ENCODE results near the gene CXCL3.

CXCL3 gene

DNA sequence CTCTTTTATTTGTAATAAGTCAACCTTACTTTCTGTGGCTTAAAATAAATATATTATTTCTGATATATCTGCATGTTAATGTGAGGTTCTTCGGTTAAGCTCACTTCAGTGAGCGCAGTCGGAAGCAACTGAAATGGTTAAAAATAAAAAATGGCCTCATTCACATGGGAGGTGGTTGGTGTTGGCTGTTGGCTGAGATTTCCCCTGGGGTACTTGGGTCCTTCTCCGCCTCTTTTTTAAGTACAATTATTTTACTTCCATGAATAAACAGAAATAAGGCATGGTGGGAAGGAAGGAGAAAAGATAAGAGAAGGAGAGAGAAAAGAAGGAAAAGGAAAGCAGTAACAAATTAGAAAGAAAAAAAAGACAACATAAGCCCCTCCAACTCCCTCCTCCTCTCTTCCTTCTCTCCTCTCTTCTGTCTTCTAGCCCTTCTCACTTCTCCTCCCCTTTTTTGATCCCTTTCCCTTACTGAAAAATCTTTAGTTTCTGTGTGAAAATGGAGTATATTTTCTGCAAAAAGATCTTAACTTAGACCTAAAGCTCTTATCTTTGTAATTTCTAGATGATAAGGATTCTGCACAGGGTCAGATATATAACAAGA, 19.7 kb upstream of the CXCL3 start:
- Histone ChIP-seq H3K79me2 (ENCODE audit: control insufficient read depth, low read length) (no peaks in the 10 kb centered on the region), H3K4me1 (ENCODE audit: control insufficient read depth, low read length) (0 out of 2 replicates have a peak, but pooled peaks cover 4% of the 10 kb centered on the region), H3K9me2 (replicated peaks; ENCODE audit: control insufficient read depth, low read length) (no peaks in the 10 kb centered on the region), H3K36me3 (ENCODE audit: control insufficient read depth, low read length) (no peaks in the 10 kb centered on the region), H3K27ac (ENCODE audit: low read depth, low read length) (no peak overlapping the region), H3F3A (ENCODE audit: control insufficient read depth, insufficient read depth) (no peaks in the 10 kb centered on the region), H3K4me2 (ENCODE audit: low read length) (no peak overlapping the region), H3K4me3 (ENCODE audit: low read length) (no peak overlapping the region), H3K9me3 (ENCODE audit: control insufficient read depth, insufficient read depth, low read length) (no peaks in the 10 kb centered on the region), H3K27me3 (ENCODE audit: control insufficient read depth, low read length) (no peaks in the 10 kb centered on the region), H4K20me1 (ENCODE audit: control insufficient read depth, insufficient read depth, low read depth, low read length) (no peaks in the 10 kb centered on the region)
- no peak for TF ChIP-seq EZH2phosphoT487 (IDR thresholded peaks at IDR 0.05; ENCODE audit: borderline replicate concordance, low read length)
- TF ChIP-seq, protein P1, sequence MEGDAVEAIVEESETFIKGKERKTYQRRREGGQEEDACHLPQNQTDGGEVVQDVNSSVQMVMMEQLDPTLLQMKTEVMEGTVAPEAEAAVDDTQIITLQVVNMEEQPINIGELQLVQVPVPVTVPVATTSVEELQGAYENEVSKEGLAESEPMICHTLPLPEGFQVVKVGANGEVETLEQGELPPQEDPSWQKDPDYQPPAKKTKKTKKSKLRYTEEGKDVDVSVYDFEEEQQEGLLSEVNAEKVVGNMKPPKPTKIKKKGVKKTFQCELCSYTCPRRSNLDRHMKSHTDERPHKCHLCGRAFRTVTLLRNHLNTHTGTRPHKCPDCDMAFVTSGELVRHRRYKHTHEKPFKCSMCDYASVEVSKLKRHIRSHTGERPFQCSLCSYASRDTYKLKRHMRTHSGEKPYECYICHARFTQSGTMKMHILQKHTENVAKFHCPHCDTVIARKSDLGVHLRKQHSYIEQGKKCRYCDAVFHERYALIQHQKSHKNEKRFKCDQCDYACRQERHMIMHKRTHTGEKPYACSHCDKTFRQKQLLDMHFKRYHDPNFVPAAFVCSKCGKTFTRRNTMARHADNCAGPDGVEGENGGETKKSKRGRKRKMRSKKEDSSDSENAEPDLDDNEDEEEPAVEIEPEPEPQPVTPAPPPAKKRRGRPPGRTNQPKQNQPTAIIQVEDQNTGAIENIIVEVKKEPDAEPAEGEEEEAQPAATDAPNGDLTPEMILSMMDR (IDR thresholded peaks at IDR 0.05; ENCODE audit: low read depth, low read length, poor library complexity, severe bottlenecking), result no peak

DNA sequence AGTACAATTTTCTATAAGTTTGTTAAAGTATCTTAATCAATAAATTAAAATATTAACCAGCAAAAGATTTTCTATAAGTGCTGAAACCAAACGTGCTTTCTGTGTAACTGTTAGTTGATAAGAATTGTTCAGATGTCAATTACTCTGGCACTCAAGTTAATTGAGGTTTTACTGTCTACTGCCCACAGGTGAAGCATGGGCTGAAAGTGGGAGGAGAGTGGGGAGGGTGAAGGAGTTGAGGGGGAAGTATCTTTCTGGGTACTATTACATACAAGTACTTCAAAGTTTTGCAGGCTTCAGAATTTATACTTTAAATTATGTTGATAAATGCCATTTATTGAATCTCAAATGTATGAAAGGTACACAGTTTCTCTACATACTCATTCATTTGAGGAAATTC, 19.1 kb upstream of the CXCL3 start:
- H4K20me1 ChIP-seq (ENCODE audit: control insufficient read depth, insufficient read depth, low read depth, low read length), result no peaks in the 10 kb centered on the region
- no peak overlapping the region for H3K4me2 ChIP-seq (ENCODE audit: low read length)
- TF ChIP-seq, protein P1 (IDR thresholded peaks at IDR 0.05; ENCODE audit: low read depth, low read length, poor library complexity, severe bottlenecking), result no peak
- no peaks in the 10 kb centered on the region for H3K36me3 ChIP-seq (ENCODE audit: control insufficient read depth, low read length)
- 0 out of 2 replicates have a peak, but pooled peaks cover 4% of the 10 kb centered on the region for H3K4me1 ChIP-seq (ENCODE audit: control insufficient read depth, low read length)
- H3K27me3 ChIP-seq (ENCODE audit: control insufficient read depth, low read length), result no peaks in the 10 kb centered on the region
- no peaks in the 10 kb centered on the region for H3K79me2 ChIP-seq (ENCODE audit: control insufficient read depth, low read length)
- H3K4me3 ChIP-seq (ENCODE audit: low read length), result no peak overlapping the region
- no peaks in the 10 kb centered on the region for H3F3A ChIP-seq (ENCODE audit: control insufficient read depth, insufficient read depth)
- H3K9me3 ChIP-seq (ENCODE audit: control insufficient read depth, insufficient read depth, low read length), result no peaks in the 10 kb centered on the region
- H3K9me2 ChIP-seq (replicated peaks; ENCODE audit: control insufficient read depth, low read length), result no peaks in the 10 kb centered on the region
- no peak overlapping the region for H3K27ac ChIP-seq (ENCODE audit: low read depth, low read length)

DNA sequence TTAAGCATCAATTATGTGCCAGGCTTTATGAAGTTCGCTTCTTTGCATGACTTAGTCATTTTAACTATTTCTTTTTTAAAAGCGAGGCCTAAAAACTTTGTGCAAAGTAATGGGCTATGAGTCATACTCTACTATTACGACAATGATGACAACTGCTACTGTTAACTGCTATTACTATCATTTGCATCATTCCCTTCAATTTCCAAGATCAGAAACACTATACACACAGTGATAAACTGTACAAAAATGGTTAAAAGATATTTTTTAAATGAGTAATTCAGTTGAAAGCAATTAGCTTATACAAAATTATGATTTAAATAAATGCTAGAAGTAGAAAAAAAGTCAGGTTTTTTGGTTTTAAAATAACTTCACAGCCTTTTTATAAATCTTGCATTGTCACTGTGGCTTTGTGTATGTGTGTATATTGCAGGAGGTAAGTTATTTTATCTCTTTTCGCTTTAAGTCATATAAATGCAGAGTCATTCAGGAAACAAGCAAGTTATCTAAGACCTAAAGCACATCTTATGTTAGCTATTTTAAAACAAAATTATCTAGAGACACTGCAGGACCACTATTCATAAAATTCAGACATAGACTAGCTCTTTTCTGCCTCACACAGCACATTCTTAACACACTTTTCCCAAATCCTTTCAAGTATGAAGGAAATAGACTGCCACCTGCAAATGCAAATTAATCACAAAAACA, 18.5 kb upstream of the CXCL3 start:
- Histone ChIP-seq H3F3A (ENCODE audit: control insufficient read depth, insufficient read depth) (no peaks in the 10 kb centered on the region), H3K36me3 (ENCODE audit: control insufficient read depth, low read length) (no peaks in the 10 kb centered on the region), H3K4me1 (ENCODE audit: control insufficient read depth, low read length) (0 out of 2 replicates have a peak, but pooled peaks cover 4% of the 10 kb centered on the region), H3K27ac (ENCODE audit: low read depth, low read length) (no peak overlapping the region), H3K4me2 (ENCODE audit: low read length) (no peak overlapping the region), H3K79me2 (ENCODE audit: control insufficient read depth, low read length) (no peaks in the 10 kb centered on the region), H3K27me3 (ENCODE audit: control insufficient read depth, low read length) (no peaks in the 10 kb centered on the region), H3K9me2 (replicated peaks; ENCODE audit: control insufficient read depth, low read length) (no peaks in the 10 kb centered on the region), H3K9me3 (ENCODE audit: control insufficient read depth, insufficient read depth, low read length) (no peaks in the 10 kb centered on the region), H4K20me1 (ENCODE audit: control insufficient read depth, insufficient read depth, low read depth, low read length) (no peaks in the 10 kb centered on the region), H3K4me3 (ENCODE audit: low read length) (no peak overlapping the region)
- TF ChIP-seq, protein P1 (IDR thresholded peaks at IDR 0.05; ENCODE audit: low read depth, low read length, poor library complexity, severe bottlenecking), result no peak
- no peak for TF ChIP-seq EZH2phosphoT487 (IDR thresholded peaks at IDR 0.05; ENCODE audit: borderline replicate concordance, low read length)

Measured in DOHH2 (cell line).